Activated naive CD4-positive, alpha-beta T cell treated with anti-CD3 and anti-CD28 coated beads for 36 hours (primary cell): ENCODE data around the gene CTSL. TPM values are rescaled to one million over a fixed set of nuclear protein-coding genes. Genes with fewer than 3 reads are reported as not detected.

Experiments
- CTCF ChIA-PET: fragments of 350-600 bp; sonication (Branson Sonifier 250); formaldehyde crosslinking; loops from one replicate; lab custom pipeline; 2021; ENCODE audit warnings: antibody characterized with exemption; lab: Charles Lee
- DNase-seq: peaks from one replicate; pipeline ENCODE4 v3.0.0-alpha.2; 2020
- H3K27ac Mint-ChIP-seq: one replicate; pipeline ENCODE4 v1.8.0; 2021; ENCODE audit warnings: mild to moderate bottlenecking, mixed read lengths
- H3K27me3 Mint-ChIP-seq: one replicate; pipeline ENCODE4 v1.8.0; 2021; ENCODE audit warnings: low read depth, mixed read lengths
- H3K36me3 Mint-ChIP-seq: one replicate; pipeline ENCODE4 v1.8.0; 2021; ENCODE audit warnings: low read depth, mixed read lengths
- H3K4me1 Mint-ChIP-seq: one replicate; pipeline ENCODE4 v1.8.0; 2021; ENCODE audit warnings: low read depth, mixed read lengths
- H3K4me3 Mint-ChIP-seq: one replicate; pipeline ENCODE4 v1.8.0; 2021; ENCODE audit warnings: mild to moderate bottlenecking, moderate library complexity, mixed read lengths
- H3K9me3 Mint-ChIP-seq: one replicate; pipeline ENCODE4 v1.8.0; 2021; ENCODE audit warnings: mixed read lengths
- intact Hi-C: fragments of 100-400 bp; cut with micrococcal nuclease; formaldehyde crosslinking; loops from one replicate; pipeline ENCODE4 v1.15.1; 2023
- total RNA-seq, 2 experiments: library from RNA; stranded (reverse); gene quantifications; one replicate each; pipeline ENCODE4 v1.2.3, GENCODE V29; 2021

Gene CTSL
- total RNA-seq, 2 experiments from 2014 or later: 0.81 to 0.86 TPM

- Mint-ChIP-seq H3K27ac (no peak overlapping the region), H3K4me1 (peaks cover 21% of the 10 kb centered on the region), H3K27me3 (no peaks in the 10 kb centered on the region), H3K9me3 (no peaks in the 10 kb centered on the region), H3K36me3 (no peaks in the 10 kb centered on the region), H3K4me3 (no peak overlapping the region)
- no peak for DNase-seq
- CTCF ChIA-PET: interaction anchor here (0.8 to 0.9 kb wide), 2 partner anchors 9 to 51 kb away, joined by 3 read pairs; no protein-coding TSS in a partner anchor
- intact Hi-C loops: no loop called here
Observed at GRCh38 chr9:87713988-87714330, 12.0 kb upstream of the CTSL start.

- Mint-ChIP-seq H3K9me3 (no peaks in the 10 kb centered on the region), H3K4me3 (no peak overlapping the region), H3K27me3 (no peaks in the 10 kb centered on the region), H3K36me3 (no peaks in the 10 kb centered on the region), H3K27ac (no peak overlapping the region), H3K4me1 (peaks cover 13% of the 10 kb centered on the region)
- DNase-seq: no peak
- CTCF ChIA-PET: no interaction called here
- intact Hi-C loops: no loop called here
Observed at GRCh38 chr9:87714819-87715218, 11.1 kb upstream of the CTSL start.

GRCh38 chr9:87716141-87716540 lies 9.8 kb upstream of the CTSL start:
- H3K27ac Mint-ChIP-seq: no peak overlapping the region
- intact Hi-C loops: no loop called here
- H3K27me3 Mint-ChIP-seq: no peaks in the 10 kb centered on the region
- H3K9me3 Mint-ChIP-seq: no peaks in the 10 kb centered on the region
- H3K4me1 Mint-ChIP-seq: peaks cover 5% of the 10 kb centered on the region
- H3K36me3 Mint-ChIP-seq: no peaks in the 10 kb centered on the region
- no peak overlapping the region for H3K4me3 Mint-ChIP-seq
- CTCF ChIA-PET: no interaction called here
- no peak for DNase-seq

GRCh38 chr9:87717456-87717855 lies 8.5 kb upstream of the CTSL start:
- intact Hi-C loops: no loop called here

GRCh38 chr9:87718231-87718630 lies 7.7 kb upstream of the CTSL start:
- H3K27ac Mint-ChIP-seq: no peak overlapping the region
- H3K4me3 Mint-ChIP-seq: no peak overlapping the region
- H3K4me1 Mint-ChIP-seq: peaks cover 2% of the 10 kb centered on the region
- no peak for DNase-seq
- intact Hi-C loops: no loop called here
- CTCF ChIA-PET: no interaction called here
- H3K27me3 Mint-ChIP-seq: no peaks in the 10 kb centered on the region
- no peaks in the 10 kb centered on the region for H3K9me3 Mint-ChIP-seq
- no peaks in the 10 kb centered on the region for H3K36me3 Mint-ChIP-seq

More at GRCh38 chr9:87717456-87717855, 8.5 kb upstream of the CTSL start:
- H3K9me3 Mint-ChIP-seq: no peaks in the 10 kb centered on the region
- no peaks in the 10 kb centered on the region for H3K36me3 Mint-ChIP-seq
- no peak overlapping the region for H3K27ac Mint-ChIP-seq
- no peaks in the 10 kb centered on the region for H3K27me3 Mint-ChIP-seq
- CTCF ChIA-PET: no interaction called here
- H3K4me3 Mint-ChIP-seq: no peak overlapping the region
- no peak for DNase-seq
- peaks cover 5% of the 10 kb centered on the region for H3K4me1 Mint-ChIP-seq

GRCh38 chr9:87718852-87719612 lies 6.9 kb upstream of the CTSL start:
- intact Hi-C loops: no loop called here
- no peaks in the 10 kb centered on the region for H3K9me3 Mint-ChIP-seq
- no peak overlapping the region for H3K4me3 Mint-ChIP-seq
- CTCF ChIA-PET: no interaction called here
- DNase-seq: no peak
- H3K27ac Mint-ChIP-seq: no peak overlapping the region
- H3K36me3 Mint-ChIP-seq: no peaks in the 10 kb centered on the region
- no peaks in the 10 kb centered on the region for H3K27me3 Mint-ChIP-seq
- no peaks in the 10 kb centered on the region for H3K4me1 Mint-ChIP-seq

GRCh38 chr9:87720173-87720572 lies 5.7 kb upstream of the CTSL start:
- H3K9me3 Mint-ChIP-seq: no peaks in the 10 kb centered on the region
- no peak overlapping the region for H3K4me3 Mint-ChIP-seq
- no peak overlapping the region for H3K27ac Mint-ChIP-seq
- no peaks in the 10 kb centered on the region for H3K36me3 Mint-ChIP-seq
- DNase-seq: no peak
- no peaks in the 10 kb centered on the region for H3K27me3 Mint-ChIP-seq
- CTCF ChIA-PET: no interaction called here
- H3K4me1 Mint-ChIP-seq: no peaks in the 10 kb centered on the region
- intact Hi-C loops: no loop called here

- Mint-ChIP-seq H3K27ac (no peak overlapping the region), H3K36me3 (no peaks in the 10 kb centered on the region), H3K27me3 (no peaks in the 10 kb centered on the region), H3K9me3 (no peaks in the 10 kb centered on the region), H3K4me1 (peaks cover 12% of the 10 kb centered on the region), H3K4me3 (no peak overlapping the region)
- CTCF ChIA-PET: interaction anchor here (1.0 kb wide), 1 partner anchor 9 kb away, joined by 3 read pairs; no protein-coding TSS in a partner anchor
- DNase-seq: no peak
- intact Hi-C loops: no loop called here
Observed at GRCh38 chr9:87722393-87723088, 3.4 kb upstream of the CTSL start.

- Mint-ChIP-seq H3K4me3 (peak overlapping the region; percentile 80), H3K36me3 (peaks cover 4% of the 10 kb centered on the region), H3K27me3 (no peaks in the 10 kb centered on the region), H3K9me3 (no peaks in the 10 kb centered on the region), H3K27ac (no peak overlapping the region), H3K4me1 (peaks cover 33% of the 10 kb centered on the region)
- DNase-seq: no peak
- CTCF ChIA-PET: interaction anchor here (0.6 to 2.6 kb wide), 2 partner anchors 16 to 1024 kb away, joined by 3 to 8 read pairs; no protein-coding TSS in a partner anchor
- intact Hi-C loops: loop anchor here (5.0 kb wide), 1 partner anchor 87 kb away; no protein-coding TSS in a partner anchor
Observed at GRCh38 chr9:87725356-87725899, 491 bp upstream of the CTSL start.

- H3K27ac Mint-ChIP-seq: no peak overlapping the region
- H3K4me1 Mint-ChIP-seq: peaks cover 37% of the 10 kb centered on the region
- H3K4me3 Mint-ChIP-seq: no peak overlapping the region
- peaks cover 7% of the 10 kb centered on the region for H3K36me3 Mint-ChIP-seq
- DNase-seq: no peak
- H3K27me3 Mint-ChIP-seq: no peaks in the 10 kb centered on the region
- CTCF ChIA-PET: no interaction called here
- intact Hi-C loops: loop anchor here (5.0 kb wide), 1 partner anchor 83 kb away; no protein-coding TSS in a partner anchor
- H3K9me3 Mint-ChIP-seq: no peaks in the 10 kb centered on the region
Observed at GRCh38 chr9:87729246-87729645, 3.3 kb downstream of the CTSL start.

GRCh38 chr9:87731321-87731720 lies 5.4 kb downstream of the CTSL start:
- Mint-ChIP-seq H3K27me3 (peaks cover 3% of the 10 kb centered on the region), H3K27ac (no peak overlapping the region), H3K9me3 (no peaks in the 10 kb centered on the region), H3K4me3 (no peak overlapping the region), H3K36me3 (peaks cover 7% of the 10 kb centered on the region), H3K4me1 (peaks cover 33% of the 10 kb centered on the region)
- intact Hi-C loops: no loop called here
- no peak for DNase-seq
- CTCF ChIA-PET: no interaction called here

- intact Hi-C loops: no loop called here
- CTCF ChIA-PET: no interaction called here
- no peak for DNase-seq
- no peak overlapping the region for H3K4me3 Mint-ChIP-seq
- peaks cover 3% of the 10 kb centered on the region for H3K27me3 Mint-ChIP-seq
- H3K36me3 Mint-ChIP-seq: peaks cover 7% of the 10 kb centered on the region
- H3K27ac Mint-ChIP-seq: no peak overlapping the region
- no peaks in the 10 kb centered on the region for H3K9me3 Mint-ChIP-seq
- peaks cover 26% of the 10 kb centered on the region for H3K4me1 Mint-ChIP-seq
Observed at GRCh38 chr9:87732344-87732743, 6.4 kb downstream of the CTSL start.
